Erythroblast (primary cell): ENCODE measurements around the gene XAGE3.
"Not testable (repeated sequence)": the region's sequence is repeated elsewhere in the genome, so short reads cannot be mapped to it uniquely, and the experiment has no call there.

Experiments used
- GATA1 ChIP-seq: IDR thresholded peaks from 2 replicates; pipeline ENCODE4 v1.6.1; 2011; ENCODE audit warnings: low read depth, mild to moderate bottlenecking, control low read depth, low read length, moderate library complexity
- POLR2A ChIP-seq: IDR thresholded peaks from 2 replicates; pipeline ENCODE4 v1.6.1; 2011; ENCODE audit warnings: mild to moderate bottlenecking, low read length

- not testable (repeated sequence) for TF ChIP-seq POLR2A, GATA1
Measured at GRCh38 chrX:52907900-52908299, 40.0 kb upstream of the XAGE3 start.
